K562 (cell line): ENCODE results near the gene SLITRK4. TPM values are rescaled to one million over a fixed set of nuclear protein-coding genes. Genes with fewer than 3 reads are reported as not detected.

Experiments
- ATAC-seq: fragments of 200-7000 bp; cut with Tn5 transposase; 3 replicates; pipeline ENCODE4 v1.9.1; 2020; ENCODE audit warnings: moderate library complexity
- BruUV-seq: library from RNA; stranded (reverse); fragments of 400-500 nt; replicated peaks from 2 replicates; lab custom pipeline; 2021; lab: Mats Ljungman, UMichigan
- CTCF ChIA-PET: fragments of 300-600 bp; formaldehyde crosslinking; extraction: SDS; loops from one replicate; lab custom pipeline; 2021; ENCODE audit warnings: low intra/inter-chr PET ratio; lab: Yijun Ruan, JAX
- POLR2A ChIA-PET: fragments of 300-600, 350-650 bp; sonication (Branson Sonifier 250); formaldehyde crosslinking; extraction: SDS; loops from one replicate; lab custom pipeline; 2021; ENCODE audit warnings: antibody characterized with exemption, inconsistent platforms; lab: Yijun Ruan, JAX
- DNase-seq, 4 experiments: peaks; one replicate each; pipeline versions ENCODE4 v3.0.0 to v3.0.0-alpha.2; 2011 to 2018; ENCODE audit warnings: low spot score in 3 of 4, mixed read lengths in 3 of 4; ENCODE audit errors: extremely low read depth in 1 of 4
- FAIRE-seq: peaks from 2 replicates; lab custom pipeline; 2011; peaks lifted over from hg19 to GRCh38; lab: Jason Lieb, UNC
- H2AFZ ChIP-seq: 2 replicates; pipeline ENCODE4 v1.6.0; 2011; ENCODE audit warnings: low read depth, low read length, control low read depth, inconsistent platforms
- H3K27ac ChIP-seq: fragments of 200-600 bp; 3 replicates; pipeline ENCODE4 v1.8.0; 2011; ENCODE audit warnings: low read depth, mild to moderate bottlenecking, control low read depth, inconsistent platforms, low read length, moderate library complexity, mixed read lengths; ENCODE audit errors: extremely low read depth
- H3K27me3 ChIP-seq, 2 experiments: fragments of 300-600 bp in 1 of 2; 2 replicates in 1 of 2; 3 replicates in 1 of 2; pipeline versions ENCODE4 v1.6.0 to v1.8.0; 2011; ENCODE audit warnings: inconsistent platforms in 2 of 2, low read length in 2 of 2, mild to moderate bottlenecking in 1 of 2, mixed read lengths in 1 of 2, moderate library complexity in 1 of 2; ENCODE audit not compliant: control insufficient read depth in 2 of 2, insufficient read depth in 2 of 2
- H3K36me3 ChIP-seq: fragments of 300-600 bp; 3 replicates; pipeline ENCODE4 v1.8.0; 2011; ENCODE audit warnings: mild to moderate bottlenecking, low read length, inconsistent platforms; ENCODE audit not compliant: control insufficient read depth, insufficient read depth
- H3K4me1 ChIP-seq, 2 experiments: fragments of 200-600 bp in 1 of 2; replicated peaks in 1 of 2; 2 replicates in 1 of 2; 3 replicates in 1 of 2; pipeline versions ENCODE4 v1.5.1 to v1.8.0; 2011; ENCODE audit warnings: inconsistent platforms in 2 of 2, low read length in 2 of 2, mild to moderate bottlenecking in 1 of 2, mixed read lengths in 1 of 2, moderate library complexity in 1 of 2; ENCODE audit not compliant: control insufficient read depth in 2 of 2, insufficient read depth in 2 of 2
- H3K4me2 ChIP-seq: 2 replicates; pipeline ENCODE4 v1.6.1; 2011; ENCODE audit warnings: low read length, control low read depth, inconsistent platforms, mixed read lengths; ENCODE audit not compliant: insufficient read depth
- H3K4me3 ChIP-seq: fragments of 200-600 bp; sonication (generic), shearing (Covaris generic); 2 replicates; pipeline ENCODE4 v1.5.1; 2016; ENCODE audit warnings: control low read depth, inconsistent platforms
- H3K79me2 ChIP-seq: fragments of 200-600 bp; 3 replicates; pipeline ENCODE4 v1.8.0; 2011; ENCODE audit warnings: low read length, inconsistent platforms; ENCODE audit not compliant: control insufficient read depth, insufficient read depth
- H3K9ac ChIP-seq, 2 experiments: 2 replicates each; pipeline versions ENCODE4 v1.6.0 to v1.6.1; 2011; ENCODE audit warnings: low read depth in 2 of 2, low read length in 2 of 2, control low read depth in 1 of 2, inconsistent platforms in 1 of 2, mild to moderate bottlenecking in 1 of 2, mixed read lengths in 1 of 2; ENCODE audit not compliant: insufficient read depth in 1 of 2
- H3K9me1 ChIP-seq: one replicate; pipeline ENCODE4 v1.6.0; 2011; ENCODE audit warnings: inconsistent platforms, mild to moderate bottlenecking, low read length, moderate library complexity; ENCODE audit not compliant: control insufficient read depth, insufficient read depth
- H3K9me3 ChIP-seq: replicated peaks from 2 replicates; pipeline ENCODE4 v1.5.1; 2011; ENCODE audit warnings: low read depth, low read length, inconsistent platforms; ENCODE audit not compliant: control insufficient read depth, insufficient read depth
- H4K20me1 ChIP-seq: replicated peaks from 2 replicates; pipeline ENCODE4 v1.6.1; 2011; ENCODE audit warnings: low read length, inconsistent platforms, mixed read lengths; ENCODE audit not compliant: control insufficient read depth, insufficient read depth
- EGR1 ChIP-seq: fragments of 450-650 bp; conservative IDR thresholded peaks from 2 replicates; pipeline ENCODE4 v1.6.1; 2017; ENCODE audit warnings: mild to moderate bottlenecking
- ESRRA ChIP-seq: fragments of 450-650 bp; IDR thresholded peaks from 2 replicates; pipeline ENCODE4 v1.6.1; 2014; ENCODE audit warnings: low read depth, mild to moderate bottlenecking, moderate library complexity, borderline replicate concordance
- HEY1 ChIP-seq: fragments of 250-450 bp; sonication (Bioruptor Pico); IDR thresholded peaks from 2 replicates; pipeline ENCODE4 v1.5.0; 2020; ENCODE audit warnings: mild to moderate bottlenecking, moderate library complexity, borderline replicate concordance
- MCM5 ChIP-seq: fragments of 450-650 bp; IDR thresholded peaks from 2 replicates; pipeline ENCODE4 v1.6.1; 2016; ENCODE audit warnings: low read depth
- NFIX ChIP-seq: fragments of 250-450 bp; sonication (Bioruptor Pico); IDR thresholded peaks from 2 replicates; pipeline ENCODE4 v1.4.0; 2020; ENCODE audit warnings: low read depth, mild to moderate bottlenecking, moderate library complexity
- POLR2AphosphoS5 ChIP-seq: IDR thresholded peaks from 2 replicates; pipeline ENCODE4 v1.6.1; 2011; ENCODE audit warnings: mild to moderate bottlenecking, low read depth, low read length, moderate library complexity; ENCODE audit not compliant: control insufficient read depth, insufficient read depth
- POLR3G ChIP-seq: IDR thresholded peaks from 2 replicates; pipeline ENCODE4 v1.6.1; 2011; ENCODE audit not compliant: insufficient read length, insufficient replicate concordance; ENCODE audit errors: extremely low read depth
- SMC3 ChIP-seq: conservative IDR thresholded peaks from 2 replicates; pipeline ENCODE4 v1.6.1; 2011; ENCODE audit warnings: low read depth, low read length, improper control_type of control experiment; ENCODE audit not compliant: insufficient read depth
- ZFP30 ChIP-seq: fragments of 250-450 bp; sonication (Bioruptor Pico); IDR thresholded peaks from 2 replicates; pipeline ENCODE4 v1.8.0; 2022; ENCODE audit warnings: moderate library complexity, mild to moderate bottlenecking, inconsistent platforms, borderline replicate concordance
- ZFX ChIP-seq: sonication (generic); formaldehyde crosslinking; IDR thresholded peaks from 2 replicates; pipeline ENCODE4 v1.8.0; 2022; ENCODE audit warnings: mild to moderate bottlenecking, missing genetic modification reagents, moderate library complexity
- ZNF561 ChIP-seq: fragments of 450-650 bp; formaldehyde crosslinking; conservative IDR thresholded peaks from 2 replicates; pipeline ENCODE4 v1.4.0; 2020; ENCODE audit warnings: mild to moderate bottlenecking, moderate library complexity
- WGBS: fragments of 100-300 bp; shearing (Covaris generic); methylation state at CpG from one replicate; pipeline ENCODE4 v1.1.6; 2016; ENCODE audit warnings: low coverage, mixed read lengths; ENCODE audit not compliant: insufficient coverage; ENCODE audit errors: missing lambda C conversion rate; 5-methylcytosine and 5-hydroxymethylcytosine counted together
- in situ Hi-C: fragments of 300-500 bp; cut with MboI; formaldehyde crosslinking; loops from 4 replicates; pipeline ENCODE4 v1.15.0; 2018; ENCODE audit warnings: inconsistent platforms, mixed read lengths
- intact Hi-C: fragments of 100-400 bp; cut with micrococcal nuclease; formaldehyde crosslinking; loops from 2 replicates; pipeline ENCODE4 v1.14.2; 2022
- polyA plus RNA-seq, 8 experiments: library from polyadenylated mRNA; depleted of rRNA in 4 of 8; stranded (reverse) in 5 of 8; unstranded in 3 of 8; fragments of >200 nt; fragmentation: Nextera tagmentation in 2 of 8; fragmentation: Illumina TruSeq in 1 of 8; extraction: Ambion mirVana in 2 of 8; extraction: Trizol in 1 of 8; gene quantifications; 2 replicates each; pipeline versions ENCODE4 v1.2.1 to v1.2.3, GENCODE V29; 2011 to 2014; ENCODE audit warnings: inconsistent platforms in 1 of 8, missing spikeins in 1 of 8
- total RNA-seq, 7 experiments: library from RNA; depleted of rRNA in 6 of 7; stranded (reverse); fragments of >200 nt in 6 of 7; fragmentation: Illumina TruSeq in 2 of 7; extraction: Trizol in 2 of 7; gene quantifications; 2 replicates each; pipeline versions ENCODE4 v1.2.1 to v1.2.3, GENCODE V29; 2011 to 2021; ENCODE audit warnings: low replicate concordance in 1 of 7
- TF ChIP-seq, protein P1 (sequence below): fragments of 250-450 bp; sonication (Bioruptor Pico); IDR thresholded peaks from 2 replicates; pipeline ENCODE4 v1.8.0; 2022; ENCODE audit warnings: inconsistent platforms, mild to moderate bottlenecking, moderate library complexity, borderline replicate concordance
- TF ChIP-seq, protein P2 (sequence below): IDR thresholded peaks from 2 replicates; pipeline ENCODE4 v1.6.1; 2011; ENCODE audit not compliant: insufficient read length; ENCODE audit errors: extremely low read depth
- TF ChIP-seq, protein P3 (sequence below): conservative IDR thresholded peaks from 2 replicates; pipeline ENCODE4 v1.6.1; 2011; ENCODE audit warnings: low read depth, mild to moderate bottlenecking, low read length; ENCODE audit not compliant: control insufficient read depth

SLITRK4 gene
- total and polyA plus RNA-seq, 9 of the 15 experiments (the other 6 are each of a cell fraction or from before 2014, with no cell fraction given): not detected

DNA sequence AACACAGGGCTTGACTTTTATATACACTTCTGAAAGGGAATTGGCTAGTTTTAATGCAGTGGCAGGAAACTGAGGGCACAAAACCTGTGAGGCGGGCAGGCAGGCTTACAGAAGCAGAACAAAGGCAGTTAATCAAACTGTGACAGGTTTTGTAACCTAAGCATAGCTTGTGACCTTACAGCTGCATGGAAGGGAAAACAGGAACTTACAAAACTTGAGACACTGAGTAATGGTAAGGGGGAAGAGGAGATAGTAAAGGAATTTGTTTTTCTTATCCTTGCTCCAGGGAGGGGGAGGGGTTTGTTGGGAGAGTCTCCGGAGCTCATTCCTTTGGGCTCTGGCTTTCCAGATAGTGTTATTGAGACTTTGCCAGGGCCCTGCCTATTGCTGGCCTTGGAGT, 55.6 kb downstream of the SLITRK4 start:
- Histone ChIP-seq H3K4me1 (no peaks in the 10 kb centered on the region), H3K36me3 (no peaks in the 10 kb centered on the region), H3K27me3 (no peaks in the 10 kb centered on the region), H2AFZ (no peak overlapping the region), H3K27ac (no peak overlapping the region), H3K79me2 (no peaks in the 10 kb centered on the region), H3K4me2 (no peak overlapping the region), H3K9me1 (no peaks in the 10 kb centered on the region), H4K20me1 (no peaks in the 10 kb centered on the region), H3K4me3 (no peak overlapping the region), H3K9ac (no peak overlapping the region), H3K9me3 (no peaks in the 10 kb centered on the region)
- intact Hi-C loops: no loop called here
- CTCF ChIA-PET: no interaction called here
- no peak for TF ChIP-seq ZNF561 (CRISPR knock-in tag)
- no peak for TF ChIP-seq MCM5
- TF ChIP-seq POLR2AphosphoS5: no peak
- TF ChIP-seq SMC3: no peak
- no peak for TF ChIP-seq ZFP30 (CRISPR knock-in tag)
- no peak for TF ChIP-seq EGR1
- TF ChIP-seq, protein P1, sequence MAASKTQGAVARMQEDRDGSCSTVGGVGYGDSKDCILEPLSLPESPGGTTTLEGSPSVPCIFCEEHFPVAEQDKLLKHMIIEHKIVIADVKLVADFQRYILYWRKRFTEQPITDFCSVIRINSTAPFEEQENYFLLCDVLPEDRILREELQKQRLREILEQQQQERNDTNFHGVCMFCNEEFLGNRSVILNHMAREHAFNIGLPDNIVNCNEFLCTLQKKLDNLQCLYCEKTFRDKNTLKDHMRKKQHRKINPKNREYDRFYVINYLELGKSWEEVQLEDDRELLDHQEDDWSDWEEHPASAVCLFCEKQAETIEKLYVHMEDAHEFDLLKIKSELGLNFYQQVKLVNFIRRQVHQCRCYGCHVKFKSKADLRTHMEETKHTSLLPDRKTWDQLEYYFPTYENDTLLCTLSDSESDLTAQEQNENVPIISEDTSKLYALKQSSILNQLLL (CRISPR knock-in tag): no peak
- no peak for TF ChIP-seq ESRRA
- TF ChIP-seq, protein P2, sequence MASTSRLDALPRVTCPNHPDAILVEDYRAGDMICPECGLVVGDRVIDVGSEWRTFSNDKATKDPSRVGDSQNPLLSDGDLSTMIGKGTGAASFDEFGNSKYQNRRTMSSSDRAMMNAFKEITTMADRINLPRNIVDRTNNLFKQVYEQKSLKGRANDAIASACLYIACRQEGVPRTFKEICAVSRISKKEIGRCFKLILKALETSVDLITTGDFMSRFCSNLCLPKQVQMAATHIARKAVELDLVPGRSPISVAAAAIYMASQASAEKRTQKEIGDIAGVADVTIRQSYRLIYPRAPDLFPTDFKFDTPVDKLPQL: no peak
- no peak for TF ChIP-seq POLR3G
- TF ChIP-seq HEY1 (CRISPR knock-in tag): no peak
- TF ChIP-seq ZFX: no peak
- TF ChIP-seq, protein P3, sequence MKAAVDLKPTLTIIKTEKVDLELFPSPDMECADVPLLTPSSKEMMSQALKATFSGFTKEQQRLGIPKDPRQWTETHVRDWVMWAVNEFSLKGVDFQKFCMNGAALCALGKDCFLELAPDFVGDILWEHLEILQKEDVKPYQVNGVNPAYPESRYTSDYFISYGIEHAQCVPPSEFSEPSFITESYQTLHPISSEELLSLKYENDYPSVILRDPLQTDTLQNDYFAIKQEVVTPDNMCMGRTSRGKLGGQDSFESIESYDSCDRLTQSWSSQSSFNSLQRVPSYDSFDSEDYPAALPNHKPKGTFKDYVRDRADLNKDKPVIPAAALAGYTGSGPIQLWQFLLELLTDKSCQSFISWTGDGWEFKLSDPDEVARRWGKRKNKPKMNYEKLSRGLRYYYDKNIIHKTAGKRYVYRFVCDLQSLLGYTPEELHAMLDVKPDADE: no peak
- TF ChIP-seq NFIX (CRISPR knock-in tag): no peak
- no TSS peak for BruUV-seq
- ATAC-seq (no peak), FAIRE-seq (no peak), DNase-seq (no peak)
- POLR2A ChIA-PET: no interaction called here
- in situ Hi-C loops: no loop called here
- 8% methylated on average over 2 of the region's 2 CpGs for WGBS
